ENCODE results near the gene FBXW4.

DNA sequence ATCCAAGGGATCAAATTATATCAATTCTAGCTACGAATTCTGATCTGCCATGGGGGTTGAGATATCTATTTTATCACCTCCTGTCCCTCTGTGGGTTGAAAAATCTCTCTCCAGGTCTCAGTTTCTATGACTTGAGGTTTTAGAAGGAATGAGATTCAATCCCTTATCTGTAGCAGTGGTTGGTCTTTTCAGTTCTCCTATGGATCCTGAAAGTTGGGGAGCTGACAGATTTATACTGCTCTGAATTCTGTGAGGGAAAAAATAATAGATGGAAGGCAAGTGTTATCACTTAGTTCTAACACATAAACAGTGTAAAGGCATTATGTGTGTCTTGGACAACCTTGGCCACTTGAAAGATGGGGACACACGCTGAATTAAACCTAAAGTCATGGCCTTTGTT is 15.8 kb upstream of the FBXW4 start:
- TF ChIP-seq, protein P1, sequence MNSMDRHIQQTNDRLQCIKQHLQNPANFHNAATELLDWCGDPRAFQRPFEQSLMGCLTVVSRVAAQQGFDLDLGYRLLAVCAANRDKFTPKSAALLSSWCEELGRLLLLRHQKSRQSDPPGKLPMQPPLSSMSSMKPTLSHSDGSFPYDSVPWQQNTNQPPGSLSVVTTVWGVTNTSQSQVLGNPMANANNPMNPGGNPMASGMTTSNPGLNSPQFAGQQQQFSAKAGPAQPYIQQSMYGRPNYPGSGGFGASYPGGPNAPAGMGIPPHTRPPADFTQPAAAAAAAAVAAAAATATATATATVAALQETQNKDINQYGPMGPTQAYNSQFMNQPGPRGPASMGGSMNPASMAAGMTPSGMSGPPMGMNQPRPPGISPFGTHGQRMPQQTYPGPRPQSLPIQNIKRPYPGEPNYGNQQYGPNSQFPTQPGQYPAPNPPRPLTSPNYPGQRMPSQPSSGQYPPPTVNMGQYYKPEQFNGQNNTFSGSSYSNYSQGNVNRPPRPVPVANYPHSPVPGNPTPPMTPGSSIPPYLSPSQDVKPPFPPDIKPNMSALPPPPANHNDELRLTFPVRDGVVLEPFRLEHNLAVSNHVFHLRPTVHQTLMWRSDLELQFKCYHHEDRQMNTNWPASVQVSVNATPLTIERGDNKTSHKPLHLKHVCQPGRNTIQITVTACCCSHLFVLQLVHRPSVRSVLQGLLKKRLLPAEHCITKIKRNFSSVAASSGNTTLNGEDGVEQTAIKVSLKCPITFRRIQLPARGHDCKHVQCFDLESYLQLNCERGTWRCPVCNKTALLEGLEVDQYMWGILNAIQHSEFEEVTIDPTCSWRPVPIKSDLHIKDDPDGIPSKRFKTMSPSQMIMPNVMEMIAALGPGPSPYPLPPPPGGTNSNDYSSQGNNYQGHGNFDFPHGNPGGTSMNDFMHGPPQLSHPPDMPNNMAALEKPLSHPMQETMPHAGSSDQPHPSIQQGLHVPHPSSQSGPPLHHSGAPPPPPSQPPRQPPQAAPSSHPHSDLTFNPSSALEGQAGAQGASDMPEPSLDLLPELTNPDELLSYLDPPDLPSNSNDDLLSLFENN (IDR thresholded peaks at IDR 0.05; ENCODE audit: low read depth in 2 of 2, low read length in 2 of 2): no peak
- TF ChIP-seq ZBTB43 (CRISPR knock-in tag; IDR thresholded peaks at IDR 0.05) (no peak), THRA (IDR thresholded peaks at IDR 0.05) (no peak), HNRNPL (IDR thresholded peaks at IDR 0.05; ENCODE audit: low read depth, low read length) (no peak)

Data from K562 (cell line).